Activated T-cell treated with anti-CD3 and anti-CD28 coated beads for 48 hours (primary cell): ENCODE data around the gene SYNE2.
"Not testable (repeated sequence)": the region's sequence is repeated elsewhere in the genome, so short reads cannot be mapped to it uniquely, and the experiment has no call there.

Source experiments
- DNase-seq: peaks from one replicate; pipeline ENCODE4 v3.0.0-alpha.2; 2020; ENCODE audit warnings: low read depth

SYNE2 gene

DNA sequence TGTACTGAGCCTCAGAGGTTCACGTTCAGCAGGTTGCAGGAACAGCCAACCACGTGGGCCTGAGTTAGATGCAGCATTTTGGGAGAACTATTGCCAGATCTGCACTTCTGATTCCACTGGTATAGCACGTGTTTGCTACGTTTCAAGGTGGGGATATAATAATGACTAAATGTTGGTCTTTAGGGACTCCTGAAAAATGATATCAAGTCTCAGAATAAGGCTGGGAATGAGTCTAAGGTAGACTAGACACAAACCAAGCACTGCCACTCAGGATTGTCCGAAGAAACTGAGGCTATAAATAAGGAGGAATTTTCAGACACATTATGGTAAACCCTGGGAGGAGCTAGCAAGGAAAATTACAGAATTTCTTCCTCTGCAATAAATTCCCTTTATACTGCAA, 343.3 kb downstream of the SYNE2 start:
- no peak for DNase-seq

GRCh38 chr14:64196814-64197411, 344.1 kb downstream of the SYNE2 start:
- DNase-seq = no peak

- DNase-seq = no peak
Observed at GRCh38 chr14:64197996-64198395, 345.2 kb downstream of the SYNE2 start.

DNA sequence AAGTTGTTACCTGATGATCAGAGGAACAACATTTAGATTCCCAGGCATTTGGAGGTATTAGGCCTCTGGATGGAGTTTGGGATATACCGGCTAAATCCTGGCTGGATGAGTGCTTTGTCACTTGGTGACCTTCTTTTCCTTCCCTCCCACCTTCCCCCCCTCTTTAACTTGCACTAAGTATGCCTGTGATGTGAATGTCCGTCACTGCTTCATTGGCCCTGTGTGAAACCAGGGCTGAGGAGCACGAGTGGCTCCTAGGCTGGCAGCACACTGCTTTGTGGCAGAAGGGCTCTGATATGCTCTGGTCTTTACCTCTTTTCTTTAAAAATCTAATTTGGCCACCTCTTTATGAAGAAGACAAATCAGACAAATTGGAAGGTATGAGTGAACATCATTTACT, 345.7 kb downstream of the SYNE2 start:
- DNase-seq = no peak

DNA sequence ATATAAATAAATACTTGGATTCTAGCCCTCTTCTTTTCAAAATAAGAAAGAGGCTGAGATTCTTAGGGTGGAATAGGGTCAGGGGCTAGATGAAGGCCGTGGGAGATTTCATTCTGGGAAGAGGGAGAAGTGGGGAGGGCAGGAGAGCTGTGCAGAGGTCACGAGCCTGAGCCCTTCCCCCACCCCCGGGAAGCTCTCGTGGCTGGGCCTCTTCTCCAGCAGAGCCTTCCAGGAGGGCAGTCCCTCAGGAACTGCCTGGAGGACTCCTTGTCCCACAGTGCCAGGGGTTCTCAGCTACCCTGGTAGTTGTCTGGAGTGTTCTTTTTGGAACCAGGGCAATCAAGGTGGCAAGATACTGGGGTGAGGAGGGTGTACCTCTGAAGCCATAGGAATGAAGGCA, 347.4 kb downstream of the SYNE2 start:
- no peak for DNase-seq

DNA sequence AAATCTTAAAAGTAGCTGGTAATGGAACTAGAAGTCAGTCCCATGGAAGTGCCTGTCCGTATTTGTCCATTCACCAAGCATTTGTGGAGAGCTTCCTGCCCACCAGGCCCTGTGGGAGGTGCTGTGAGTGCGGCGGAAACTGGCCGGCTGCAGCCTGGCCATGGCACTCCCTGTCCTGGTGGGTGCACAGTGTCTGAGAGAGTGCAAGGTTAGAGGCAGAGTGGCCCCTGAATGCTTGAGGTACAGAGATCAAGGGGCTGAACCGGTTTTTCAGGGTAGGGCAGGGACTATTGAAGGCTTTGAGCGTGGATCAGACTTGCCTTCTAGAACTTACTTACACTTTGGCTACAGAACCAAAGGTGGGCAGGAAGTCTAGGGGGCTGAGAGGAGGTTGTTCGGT, 348.5 kb downstream of the SYNE2 start:
- no peak for DNase-seq

- no peak for DNase-seq
Observed at GRCh38 chr14:64201921-64202545, 349.2 kb downstream of the SYNE2 start.

- no peak for DNase-seq
Observed at GRCh38 chr14:64202716-64203115, 349.9 kb downstream of the SYNE2 start.

- no peak for DNase-seq
Observed at GRCh38 chr14:64203366-64204006, 350.7 kb downstream of the SYNE2 start.

- no peak for DNase-seq
Observed at GRCh38 chr14:64208261-64208660, 355.5 kb downstream of the SYNE2 start.

DNA sequence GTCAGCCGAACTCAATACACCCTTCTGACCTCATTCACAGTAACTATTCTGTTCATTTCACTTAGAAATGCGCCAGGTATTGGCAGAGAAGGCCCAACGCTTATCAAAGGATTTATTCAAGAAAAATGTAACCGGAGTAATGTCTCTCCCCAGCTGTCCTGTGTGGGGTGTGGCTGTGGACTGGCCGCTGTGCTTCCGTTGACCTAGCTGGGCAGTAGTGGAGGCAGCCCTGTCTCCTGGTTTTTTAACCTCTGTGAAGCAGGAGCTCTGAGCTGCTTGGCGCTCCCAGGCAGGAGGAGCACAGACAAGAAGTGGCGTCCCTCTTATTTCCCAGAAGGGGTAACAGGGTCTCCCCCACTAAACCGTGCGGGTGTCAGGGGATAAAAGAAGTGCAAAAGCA, 356.2 kb downstream of the SYNE2 start:
- DNase-seq = no peak

- no peak for DNase-seq
Observed at GRCh38 chr14:64209444-64210131, 356.8 kb downstream of the SYNE2 start.

GRCh38 chr14:64210216-64210615, 357.4 kb downstream of the SYNE2 start:
- no peak for DNase-seq

- DNase-seq = not testable (repeated sequence)
Observed at GRCh38 chr14:64210912-64211311, 358.1 kb downstream of the SYNE2 start.

- DNase-seq = no peak
Observed at GRCh38 chr14:64212666-64213065, 359.9 kb downstream of the SYNE2 start.

DNA sequence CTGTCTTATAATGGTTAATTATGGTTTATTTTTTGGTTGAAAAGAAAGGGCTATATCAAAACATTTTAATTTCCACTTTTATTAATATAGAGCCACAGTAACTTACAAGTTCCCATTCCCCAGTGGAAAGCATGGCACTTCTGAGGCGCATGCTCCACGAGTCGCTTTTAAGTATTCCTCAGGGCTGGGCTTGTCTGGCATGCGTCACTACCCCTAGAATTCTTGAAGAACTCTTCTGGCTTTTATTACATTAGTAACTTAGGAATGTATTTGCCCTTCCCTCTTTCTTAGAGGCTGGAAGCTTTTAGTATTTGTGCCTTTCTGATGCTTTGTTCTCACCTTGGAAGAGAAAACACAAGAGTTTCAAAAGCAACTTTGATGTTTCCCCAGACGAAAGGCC, 360.3 kb downstream of the SYNE2 start:
- no peak for DNase-seq

GRCh38 chr14:64213853-64214570, 361.2 kb downstream of the SYNE2 start:
- DNase-seq = no peak

- DNase-seq = no peak
Observed at GRCh38 chr14:64215274-64215673, 362.5 kb downstream of the SYNE2 start.

DNA sequence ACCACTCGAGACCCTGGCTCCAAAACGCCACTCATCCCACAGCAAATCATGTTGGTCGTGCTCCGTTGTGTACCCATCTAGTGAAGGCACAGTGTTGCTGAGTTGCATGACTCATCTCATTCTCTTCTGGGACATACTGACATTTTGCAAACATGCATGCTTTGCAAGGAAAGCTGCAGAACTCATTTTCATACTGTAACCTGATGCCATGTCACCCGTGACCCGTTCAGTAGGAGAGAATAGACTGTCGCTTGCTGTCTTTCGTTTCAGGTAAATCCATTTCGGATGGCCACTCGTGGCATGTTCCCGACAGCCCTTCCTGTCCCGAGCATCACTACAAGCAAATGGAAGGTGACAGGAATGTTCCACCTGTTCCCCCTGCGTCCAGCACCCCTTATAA, 363.2 kb downstream of the SYNE2 start:
- no peak for DNase-seq

DNA sequence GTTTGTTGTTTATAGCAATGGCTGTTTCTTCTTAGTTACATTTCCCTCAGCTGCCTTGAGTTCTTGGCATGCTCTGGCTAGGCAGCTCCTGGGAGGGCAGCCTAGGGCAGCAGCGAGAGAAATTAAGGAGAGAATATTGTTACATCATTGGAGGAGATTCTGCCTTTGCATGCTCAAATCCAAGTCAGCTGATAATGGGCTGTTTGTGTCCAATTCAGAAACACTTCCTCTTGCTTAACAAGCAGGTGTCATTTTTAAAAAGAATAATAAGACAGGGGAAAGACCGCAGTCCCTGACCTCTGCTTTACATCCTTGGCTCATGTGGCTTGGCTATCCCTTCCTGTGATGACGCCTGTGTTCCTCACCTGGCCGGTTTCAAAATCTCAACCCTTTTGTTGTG, 364.5 kb downstream of the SYNE2 start:
- no peak for DNase-seq

- DNase-seq = no peak
Observed at GRCh38 chr14:64217834-64218233, 365.0 kb downstream of the SYNE2 start.
